ENCODE data around the gene WWOX.

- no peak for TF ChIP-seq CTCF (IDR thresholded peaks at IDR 0.05; ENCODE audit: borderline replicate concordance, extremely low read depth, low read length, poor library complexity, severe bottlenecking)
- no peak for TF ChIP-seq EZH2 (IDR thresholded peaks at IDR 0.05; ENCODE audit: borderline replicate concordance, low read depth, low read length, severe bottlenecking)
These were observed 27.7 kb downstream of the WWOX start for GRCh38 chr16:78127130-78127529.
